GM10266 (cell line): Measurements from ENCODE around the gene ATP1A3.

ENCODE experiments used
- DNase-seq: peaks from one replicate; pipeline ENCODE4 v3.0.0; 2012; ENCODE audit errors: extremely low spot score
- TF ChIP-seq, protein P1 (sequence below): IDR thresholded peaks from 2 replicates; pipeline ENCODE4 v1.5.1; 2012; ENCODE audit warnings: mild to moderate bottlenecking, low read depth; ENCODE audit not compliant: control insufficient read depth, insufficient read depth; ENCODE audit errors: missing control alignments

ATP1A3 gene

DNA sequence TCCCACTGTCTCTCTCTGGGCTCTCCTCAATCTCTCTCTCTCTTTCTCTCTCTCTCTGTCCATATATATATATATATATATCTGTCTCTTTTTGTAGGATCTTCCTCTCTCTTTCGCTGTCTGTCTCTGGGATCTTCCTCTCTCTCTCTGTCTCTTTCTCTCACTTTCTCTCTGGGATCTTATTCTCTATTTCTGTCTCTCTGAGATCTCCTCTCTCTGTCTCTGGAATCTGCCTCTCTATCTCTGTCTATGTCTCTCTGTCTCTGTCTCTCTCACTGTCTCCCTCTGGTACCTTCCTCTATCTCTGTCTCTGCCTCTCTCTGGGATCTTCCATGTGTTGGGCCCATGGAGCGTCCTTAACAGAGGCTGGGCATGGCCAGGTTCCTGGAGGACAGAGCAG lies 3.4 kb downstream of the ATP1A3 start:
- no peak for DNase-seq

DNA sequence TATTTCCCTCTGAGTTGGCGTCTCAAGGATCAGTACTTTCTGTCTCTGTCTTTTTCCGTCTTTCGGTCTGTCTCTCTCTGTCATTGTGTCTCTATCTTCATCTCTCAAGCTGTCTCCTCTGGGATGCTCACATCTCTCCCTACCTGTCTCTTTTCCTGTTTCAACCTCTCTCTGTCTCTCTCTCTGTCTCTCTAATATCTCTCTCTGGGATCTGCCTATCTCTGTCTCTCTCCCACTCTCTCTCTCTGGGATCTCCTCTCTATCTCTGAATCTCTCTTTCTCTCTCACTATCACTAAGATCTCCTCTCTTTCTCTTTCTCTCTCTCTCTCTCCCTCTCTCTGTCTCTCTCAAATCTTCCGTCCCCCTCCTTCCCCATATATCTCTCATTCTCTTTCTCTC lies 4.0 kb downstream of the ATP1A3 start:
- TF ChIP-seq, protein P1, sequence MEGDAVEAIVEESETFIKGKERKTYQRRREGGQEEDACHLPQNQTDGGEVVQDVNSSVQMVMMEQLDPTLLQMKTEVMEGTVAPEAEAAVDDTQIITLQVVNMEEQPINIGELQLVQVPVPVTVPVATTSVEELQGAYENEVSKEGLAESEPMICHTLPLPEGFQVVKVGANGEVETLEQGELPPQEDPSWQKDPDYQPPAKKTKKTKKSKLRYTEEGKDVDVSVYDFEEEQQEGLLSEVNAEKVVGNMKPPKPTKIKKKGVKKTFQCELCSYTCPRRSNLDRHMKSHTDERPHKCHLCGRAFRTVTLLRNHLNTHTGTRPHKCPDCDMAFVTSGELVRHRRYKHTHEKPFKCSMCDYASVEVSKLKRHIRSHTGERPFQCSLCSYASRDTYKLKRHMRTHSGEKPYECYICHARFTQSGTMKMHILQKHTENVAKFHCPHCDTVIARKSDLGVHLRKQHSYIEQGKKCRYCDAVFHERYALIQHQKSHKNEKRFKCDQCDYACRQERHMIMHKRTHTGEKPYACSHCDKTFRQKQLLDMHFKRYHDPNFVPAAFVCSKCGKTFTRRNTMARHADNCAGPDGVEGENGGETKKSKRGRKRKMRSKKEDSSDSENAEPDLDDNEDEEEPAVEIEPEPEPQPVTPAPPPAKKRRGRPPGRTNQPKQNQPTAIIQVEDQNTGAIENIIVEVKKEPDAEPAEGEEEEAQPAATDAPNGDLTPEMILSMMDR = no peak
- DNase-seq = no peak

More for the DNA sequence above, 3.4 kb downstream of the ATP1A3 start:
- TF ChIP-seq, protein P1 = no peak

DNA sequence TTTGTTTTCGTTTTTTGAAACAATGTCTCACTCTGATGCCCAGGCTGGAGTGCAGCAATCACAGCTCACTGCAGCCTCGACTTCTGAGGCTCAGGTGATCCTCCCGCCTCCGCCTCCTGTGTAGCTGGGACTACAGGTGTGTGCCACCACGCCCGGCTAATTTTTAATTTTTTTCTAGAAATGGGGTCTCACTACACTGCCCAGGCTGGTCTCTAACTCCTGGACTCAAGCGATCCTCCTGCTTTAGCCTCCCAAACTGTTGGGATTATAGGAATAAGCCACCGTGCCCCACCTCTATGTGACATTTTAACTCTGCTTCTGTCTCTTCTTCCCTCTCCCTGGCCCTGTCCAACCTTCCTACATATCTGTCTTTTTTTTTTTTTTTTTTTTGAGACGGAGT lies 5.1 kb downstream of the ATP1A3 start:
- TF ChIP-seq, protein P1 = no peak
- DNase-seq = no peak

DNA sequence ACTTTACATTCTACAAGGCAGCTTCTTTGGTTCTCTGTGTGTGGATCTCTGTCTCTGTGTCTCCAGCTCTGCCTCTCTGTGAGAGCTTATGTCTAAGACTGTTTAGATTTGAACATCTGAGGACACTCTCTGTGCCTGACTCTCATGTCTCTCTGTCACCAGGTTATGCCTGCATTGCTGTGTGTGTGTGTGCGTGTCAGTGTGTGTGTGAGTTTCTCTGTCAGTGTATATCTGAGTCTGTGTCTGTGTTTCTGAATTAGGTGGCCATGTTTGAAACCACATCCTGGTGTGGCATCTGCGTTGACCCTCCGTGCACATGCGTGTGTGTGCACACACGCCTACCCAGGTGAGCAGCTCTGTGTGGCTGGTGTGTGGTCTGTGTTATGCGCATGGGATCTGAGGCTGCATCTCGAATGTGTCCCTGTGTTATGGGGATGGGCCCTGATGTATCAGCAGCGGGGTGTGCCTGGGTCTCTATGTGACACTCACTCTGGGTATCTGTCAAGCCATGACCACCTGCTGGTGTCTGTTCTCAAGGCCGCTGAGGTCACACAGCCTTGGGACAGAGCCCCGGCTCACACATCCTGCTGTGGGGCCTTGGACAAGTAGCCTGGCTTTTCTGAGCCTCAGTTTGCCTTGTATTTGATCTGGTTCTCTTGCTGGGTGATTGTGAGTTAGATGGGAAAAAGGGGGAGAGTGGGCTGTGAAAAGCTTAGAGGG lies 6.7 kb downstream of the ATP1A3 start:
- no peak for DNase-seq
- TF ChIP-seq, protein P1 = no peak

DNA sequence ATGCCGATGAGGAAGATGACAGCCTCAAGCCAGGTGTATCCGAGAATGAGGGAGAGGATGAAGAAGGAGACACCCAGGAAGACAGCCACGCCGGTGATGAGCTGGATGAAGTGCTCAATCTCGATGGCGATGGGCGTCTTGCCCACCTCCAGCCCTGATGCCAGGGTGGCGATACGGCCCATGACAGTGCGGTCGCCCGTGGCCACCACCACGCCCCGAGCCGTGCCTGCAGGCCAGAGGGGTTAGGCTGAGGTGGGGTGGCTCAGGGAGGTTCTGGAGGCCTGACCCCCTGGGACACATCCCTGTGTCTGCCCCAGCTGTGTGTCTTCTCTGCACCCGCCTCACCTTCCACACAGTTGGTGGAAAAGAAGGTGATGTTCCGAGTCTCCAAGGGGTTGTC lies 9.1 kb downstream of the ATP1A3 start:
- DNase-seq = no peak
- TF ChIP-seq, protein P1 = no peak

DNA sequence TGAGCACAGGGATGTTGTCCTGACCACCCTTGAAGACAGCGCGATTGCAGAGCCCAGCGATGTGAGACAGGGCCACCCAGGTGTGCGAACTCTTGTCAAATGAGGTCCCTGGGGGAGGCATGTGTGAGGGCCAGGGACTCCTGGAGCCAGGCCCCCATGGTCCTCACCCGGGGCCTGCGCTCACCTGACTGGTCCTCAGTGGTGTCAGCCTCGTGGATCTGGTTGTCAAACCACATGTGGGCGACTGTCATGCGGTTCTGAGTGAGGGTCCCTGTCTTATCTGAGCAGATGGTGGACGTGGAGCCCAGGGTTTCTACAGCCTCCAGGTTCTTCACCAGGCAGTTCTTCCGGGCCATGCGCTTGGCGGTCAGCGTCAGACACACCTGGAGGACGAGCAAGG lies 12.3 kb downstream of the ATP1A3 start:
- no peak for DNase-seq
- TF ChIP-seq, protein P1 = no peak

DNA sequence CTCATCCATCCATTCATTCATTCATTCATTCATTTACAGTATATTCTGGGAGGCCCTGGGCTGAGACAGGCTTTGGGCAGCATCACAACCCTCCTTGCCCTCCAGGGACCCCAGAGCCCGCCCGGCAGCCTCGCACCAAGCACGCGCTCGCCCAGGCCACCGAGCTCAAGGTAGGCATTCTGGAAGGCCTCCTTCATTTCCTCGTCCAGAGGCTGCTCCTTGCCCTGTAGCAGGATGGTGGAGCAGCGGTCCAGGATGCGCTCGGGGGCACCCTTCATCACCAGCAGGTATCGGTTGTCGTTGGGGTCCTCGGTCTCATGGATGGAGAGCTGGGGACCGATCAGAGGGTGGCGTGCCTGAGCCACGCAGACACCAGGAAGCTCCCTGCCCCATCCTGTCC lies 15.6 kb downstream of the ATP1A3 start:
- TF ChIP-seq, protein P1 = no peak

More for the DNA sequence above, 15.6 kb downstream of the ATP1A3 start:
- no peak for DNase-seq
